ENCODE data around the gene TMEM243.
"Not testable (repeated sequence)": the region's sequence is repeated elsewhere in the genome, so short reads cannot be mapped to it uniquely, and the experiment has no call there.

The TMEM243 gene

GRCh38 chr7:87210506-87210905, 9.0 kb downstream of the TMEM243 start:
- DNase-seq (ENCODE audit: low read depth), result no peak

DNA sequence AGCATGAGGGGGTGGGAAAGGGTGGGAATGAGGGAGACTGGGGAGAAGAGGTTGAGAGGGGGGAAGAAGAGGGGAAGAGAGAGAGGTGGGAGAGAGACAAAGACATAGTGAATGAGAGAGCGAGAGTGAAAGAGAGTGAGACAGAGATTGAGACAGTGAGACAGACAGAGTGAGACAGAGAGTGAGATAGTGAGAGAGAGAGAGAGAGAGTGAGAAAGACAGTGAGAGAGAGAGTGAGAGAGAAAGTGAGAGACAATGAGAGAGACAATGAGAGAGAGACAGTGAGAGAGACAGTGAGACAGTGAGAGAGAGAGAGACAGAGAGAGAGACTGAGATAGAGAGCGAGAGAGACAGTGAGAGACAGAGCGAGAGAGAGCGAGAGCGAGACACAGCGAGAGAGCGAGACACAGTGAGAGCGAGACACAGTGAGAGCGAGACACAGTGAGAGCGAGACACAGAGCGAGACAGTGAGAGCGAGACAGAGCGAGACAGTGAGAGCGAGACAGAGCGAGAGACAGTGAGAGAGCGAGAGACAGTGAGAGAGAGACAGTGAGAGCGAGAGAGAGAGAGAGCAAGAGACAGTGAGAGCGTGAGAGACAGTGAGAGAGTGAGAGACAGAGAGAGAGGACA, 10.1 kb downstream of the TMEM243 start:
- DNase-seq (ENCODE audit: low read depth), result no peak

GRCh38 chr7:87206361-87206760, 13.2 kb downstream of the TMEM243 start:
- no peak for DNase-seq (ENCODE audit: low read depth)

DNA sequence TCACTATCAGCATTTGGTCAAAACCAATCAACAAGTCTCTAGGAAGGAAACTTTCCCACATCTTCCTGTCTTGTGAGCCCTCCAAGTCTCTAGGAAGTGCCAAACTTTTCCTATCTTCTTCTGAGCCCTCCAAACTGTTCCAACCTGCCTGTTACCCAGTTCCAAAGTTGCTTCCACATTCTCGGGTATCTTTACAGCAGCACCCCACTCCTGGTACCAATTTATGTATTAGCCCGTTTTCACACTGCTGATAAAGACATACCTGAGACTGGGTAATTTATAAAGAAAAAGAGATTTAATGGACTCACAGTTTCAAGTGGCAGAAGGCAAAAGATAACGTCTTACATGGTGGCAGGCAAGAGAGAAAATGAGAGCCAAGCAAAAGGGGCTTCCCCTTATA, 13.8 kb downstream of the TMEM243 start:
- DNase-seq (ENCODE audit: low read depth), result not testable (repeated sequence)

- DNase-seq (ENCODE audit: low read depth), result no peak
Observed at GRCh38 chr7:87204933-87205332, 14.6 kb downstream of the TMEM243 start.

DNA sequence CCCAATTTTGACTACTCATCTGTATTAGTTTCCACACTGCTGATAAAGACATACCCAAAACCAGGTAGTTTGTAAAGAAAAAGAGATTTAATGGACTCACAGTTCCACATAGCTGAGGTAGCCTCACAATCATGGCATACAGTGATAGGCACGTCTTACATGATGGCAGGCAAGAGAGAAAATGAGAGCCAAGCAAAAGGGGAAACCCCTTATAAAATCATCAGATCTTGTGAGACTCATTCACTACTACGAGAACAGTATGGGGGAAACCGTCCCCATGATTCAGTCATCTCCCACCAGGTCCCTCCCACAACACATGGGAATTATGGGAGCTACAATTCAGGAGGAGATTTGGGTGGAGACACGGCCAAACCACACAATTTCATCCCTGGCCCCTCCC, 15.6 kb downstream of the TMEM243 start:
- not testable (repeated sequence) for DNase-seq (ENCODE audit: low read depth)

DNA sequence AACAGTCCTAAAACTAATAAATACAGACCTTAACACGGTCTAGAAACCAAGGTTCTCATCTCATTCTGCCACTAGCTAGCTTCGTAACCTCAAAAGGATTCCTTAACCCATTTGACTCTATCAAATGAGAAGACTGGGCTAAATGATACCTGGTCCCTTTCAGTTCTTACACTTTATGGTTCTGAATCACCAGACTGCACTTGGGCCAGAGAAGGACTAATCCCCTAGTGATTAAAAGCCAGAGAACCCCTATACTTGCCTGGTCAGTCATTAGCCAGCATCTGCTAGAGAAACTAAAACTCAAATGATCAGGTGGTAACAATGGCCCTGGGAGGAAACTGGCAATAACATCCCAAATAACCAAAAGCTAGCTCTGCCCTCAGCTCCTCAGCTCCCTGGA, 16.8 kb downstream of the TMEM243 start:
- DNase-seq (ENCODE audit: low read depth), result no peak

- no peak for DNase-seq (ENCODE audit: low read depth)
Observed at GRCh38 chr7:87202208-87202607, 17.3 kb downstream of the TMEM243 start.

- no peak for DNase-seq (ENCODE audit: low read depth)
Observed at GRCh38 chr7:87199700-87200450, 19.7 kb downstream of the TMEM243 start.

GRCh38 chr7:87199241-87199640, 20.3 kb downstream of the TMEM243 start:
- no peak for DNase-seq (ENCODE audit: low read depth)

DNA sequence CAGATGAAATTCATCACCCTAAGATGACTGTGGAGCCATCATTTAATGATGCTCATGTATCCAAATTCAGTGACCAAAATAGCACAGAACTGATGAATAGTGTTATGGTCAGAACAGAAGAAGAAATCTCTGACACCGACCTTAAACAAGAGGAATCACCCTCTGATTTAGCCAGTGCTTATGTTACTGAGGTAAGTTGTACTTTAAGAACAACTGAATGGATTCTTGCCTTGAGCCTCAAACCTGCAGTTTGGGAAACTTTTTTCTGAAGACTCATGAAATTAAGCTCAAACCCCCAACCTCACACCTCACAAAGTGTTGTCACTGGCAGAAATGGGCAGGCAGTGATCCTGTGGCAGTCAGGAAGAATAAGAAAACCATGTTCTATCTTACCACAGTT, 25.6 kb downstream of the TMEM243 start:
- DNase-seq (ENCODE audit: low read depth), result no peak

DNA sequence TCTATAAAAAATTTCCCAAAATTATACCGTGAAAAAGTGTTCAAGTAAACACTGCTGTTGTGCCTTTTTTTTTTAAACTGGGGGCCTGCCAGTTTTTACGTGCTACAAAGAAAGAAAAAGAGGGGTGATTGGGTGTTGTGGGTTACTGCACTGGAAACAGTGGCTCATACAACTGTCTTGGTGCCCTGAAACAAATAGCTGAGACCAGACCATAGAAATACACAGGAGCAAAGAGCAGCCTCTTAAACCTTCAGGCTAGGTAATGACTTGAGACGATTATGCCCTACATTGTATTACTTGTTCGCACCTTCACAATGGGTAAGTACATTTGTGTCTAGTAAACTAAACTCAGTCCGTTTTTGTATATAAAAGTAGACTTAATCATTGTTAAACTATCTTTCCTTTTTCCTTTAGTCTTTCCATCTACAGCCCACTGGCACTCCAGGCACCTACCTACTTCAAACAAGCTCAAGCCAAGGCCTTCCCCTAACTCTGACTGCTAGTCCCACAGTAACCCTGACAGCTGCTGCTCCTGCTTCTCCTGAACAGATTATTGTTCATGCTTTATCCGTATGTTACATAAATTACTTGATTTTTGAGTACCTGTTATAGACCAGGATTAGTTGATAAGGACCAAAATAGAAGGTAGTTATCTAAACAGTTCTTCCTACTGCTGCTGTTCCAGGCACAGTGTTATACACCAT, 26.6 kb downstream of the TMEM243 start:
- no peak for DNase-seq (ENCODE audit: low read depth)

GRCh38 chr7:87190783-87191182, 28.7 kb downstream of the TMEM243 start:
- DNase-seq (ENCODE audit: low read depth), result no peak

- DNase-seq (ENCODE audit: low read depth), result no peak
Observed at GRCh38 chr7:87188930-87189329, 30.6 kb downstream of the TMEM243 start.

GRCh38 chr7:87187120-87187519, 32.4 kb downstream of the TMEM243 start:
- DNase-seq (ENCODE audit: low read depth), result no peak

GRCh38 chr7:87179180-87179579, 40.4 kb downstream of the TMEM243 start:
- DNase-seq (ENCODE audit: low read depth), result no peak

GRCh38 chr7:87178320-87178719, 41.2 kb downstream of the TMEM243 start:
- DNase-seq (ENCODE audit: low read depth), result no peak

DNA sequence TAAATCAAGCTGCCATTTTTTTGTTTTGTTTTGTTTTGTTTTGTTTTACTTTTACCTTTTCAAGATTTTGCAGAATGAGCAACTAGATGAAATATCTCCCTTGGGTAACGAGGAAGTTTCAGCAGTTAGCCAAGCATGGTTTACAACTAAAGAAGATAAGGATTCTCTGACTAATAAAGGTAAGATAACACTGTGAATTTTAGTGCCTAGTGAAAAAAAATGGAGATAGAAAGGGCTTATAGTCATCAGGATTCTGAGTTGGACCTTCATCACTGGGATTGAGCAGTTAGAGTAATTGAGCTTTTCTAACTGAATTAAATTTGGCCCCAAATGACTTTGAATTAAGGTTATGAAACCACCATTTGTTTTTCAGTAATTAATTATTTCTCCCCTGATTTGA, 46.1 kb downstream of the TMEM243 start:
- DNase-seq (ENCODE audit: low read depth), result no peak

- no peak for DNase-seq (ENCODE audit: low read depth)
Observed at GRCh38 chr7:87171282-87171934, 48.1 kb downstream of the TMEM243 start.

DNA sequence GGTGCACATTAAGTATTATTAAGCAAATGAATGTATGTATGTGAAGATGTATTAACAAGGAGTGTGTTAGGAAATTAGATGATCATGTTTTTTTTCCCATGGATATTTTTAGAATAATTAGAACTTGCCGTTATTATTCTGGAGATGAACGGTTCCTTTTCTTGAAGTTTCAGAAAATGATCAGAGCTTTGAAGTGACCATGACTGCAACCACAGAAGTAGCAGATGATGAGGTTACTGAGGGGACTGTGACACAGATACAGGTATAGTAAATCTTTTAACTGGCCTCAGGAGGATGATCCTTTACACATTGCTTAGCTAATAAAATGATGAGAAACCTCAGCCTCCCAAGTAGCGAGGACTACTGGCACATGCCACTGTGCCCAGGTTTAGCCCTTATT, 48.7 kb downstream of the TMEM243 start:
- no peak for DNase-seq (ENCODE audit: low read depth)

GRCh38 chr7:87164433-87164832, 55.1 kb downstream of the TMEM243 start:
- no peak for DNase-seq (ENCODE audit: low read depth)

DNA sequence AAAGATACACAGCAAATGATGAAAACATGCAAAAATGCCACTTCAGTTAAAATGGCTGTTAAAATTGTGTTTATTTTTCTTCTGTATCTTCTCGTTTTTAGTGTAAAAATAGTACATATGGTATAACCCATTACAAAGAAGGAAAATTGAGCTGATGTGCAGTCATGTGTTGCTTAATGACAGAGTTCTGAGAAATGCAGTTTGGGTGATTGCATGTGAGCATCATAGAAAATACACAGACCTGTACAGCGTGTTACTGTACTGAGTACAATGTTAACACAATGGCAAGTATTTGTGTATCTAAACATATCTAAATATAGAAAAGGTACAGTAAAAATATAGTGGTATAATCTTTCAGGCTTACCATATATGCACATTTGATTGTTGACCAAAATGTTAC, 60.0 kb downstream of the TMEM243 start:
- no peak for DNase-seq (ENCODE audit: low read depth)

- DNase-seq (ENCODE audit: low read depth), result no peak
Observed at GRCh38 chr7:87156709-87157108, 62.8 kb downstream of the TMEM243 start.

Measured in fibroblast of the conjunctiva (primary cell).